SK-N-SH treated with all-trans-retinoic acid at 6 μM for 48 hours (cell line): ENCODE measurements around the gene SPDL1.

ENCODE experiments used
- ATAC-seq: fragments of 200-7000 bp; cut with Tn5 transposase; 3 replicates; pipeline ENCODE4 v1.9.1; 2020; ENCODE audit warnings: mild to moderate bottlenecking, moderate library complexity
- BACH2 ChIP-seq: fragments of 250-450 bp; sonication (Bioruptor Pico); IDR thresholded peaks from 2 replicates; pipeline ENCODE4 v1.9.0; 2021; ENCODE audit warnings: mild to moderate bottlenecking, borderline replicate concordance
- CREB5 ChIP-seq: fragments of 250-450 bp; sonication (Bioruptor Pico); IDR thresholded peaks from 2 replicates; pipeline ENCODE4 v1.5.1; 2020; ENCODE audit warnings: low read depth, mild to moderate bottlenecking, moderate library complexity
- CSDC2 ChIP-seq: fragments of 250-450 bp; sonication (Bioruptor Pico); IDR thresholded peaks from 2 replicates; pipeline ENCODE4 v1.5.0; 2020; ENCODE audit warnings: mild to moderate bottlenecking, moderate library complexity
- ESRRG ChIP-seq: fragments of 250-450 bp; sonication (Bioruptor Pico); IDR thresholded peaks from 2 replicates; pipeline ENCODE4 v1.6.1; 2021; ENCODE audit warnings: mild to moderate bottlenecking
- GLIS3 ChIP-seq: fragments of 250-450 bp; sonication (Bioruptor Pico); IDR thresholded peaks from 2 replicates; pipeline ENCODE4 v1.5.0; 2020; ENCODE audit warnings: mild to moderate bottlenecking, moderate library complexity
- ISL1 ChIP-seq: fragments of 250-450 bp; sonication (Bioruptor Pico); IDR thresholded peaks from 2 replicates; pipeline ENCODE4 v2.1.2; 2022; ENCODE audit warnings: mild to moderate bottlenecking, moderate library complexity
- OSR1 ChIP-seq: fragments of 250-450 bp; sonication (Bioruptor Pico); IDR thresholded peaks from 2 replicates; pipeline ENCODE4 v1.8.0; 2022; ENCODE audit warnings: moderate library complexity, mild to moderate bottlenecking, inconsistent platforms
- PATZ1 ChIP-seq: fragments of 250-450 bp; sonication (Bioruptor Pico); IDR thresholded peaks from 2 replicates; pipeline ENCODE4 v1.8.0; 2020; ENCODE audit warnings: mild to moderate bottlenecking, moderate library complexity, borderline replicate concordance
- PPARA ChIP-seq: fragments of 250-450 bp; sonication (Bioruptor Pico); IDR thresholded peaks from 2 replicates; pipeline ENCODE4 v1.5.0; 2020; ENCODE audit warnings: mild to moderate bottlenecking, borderline replicate concordance
- SNAI2 ChIP-seq: fragments of 250-450 bp; sonication (Bioruptor Pico); IDR thresholded peaks from 2 replicates; pipeline ENCODE4 v1.5.0; 2020; ENCODE audit warnings: mild to moderate bottlenecking, moderate library complexity
- TCF4 ChIP-seq: fragments of 250-450 bp; sonication (Bioruptor Pico); IDR thresholded peaks from 2 replicates; pipeline ENCODE4 v1.8.0; 2021; ENCODE audit warnings: mild to moderate bottlenecking, moderate library complexity, borderline replicate concordance
- TOX ChIP-seq: fragments of 250-450 bp; sonication (Bioruptor Pico); IDR thresholded peaks from 2 replicates; pipeline ENCODE4 v1.8.0; 2021; ENCODE audit warnings: mild to moderate bottlenecking, moderate library complexity, borderline replicate concordance
- TSHZ2 ChIP-seq: fragments of 250-450 bp; sonication (Bioruptor Pico); IDR thresholded peaks from 2 replicates; pipeline ENCODE4 v1.5.0; 2020; ENCODE audit warnings: mild to moderate bottlenecking, moderate library complexity
- ZC3H10 ChIP-seq: fragments of 250-450 bp; sonication (Bioruptor Pico); IDR thresholded peaks from 2 replicates; pipeline ENCODE4 v1.5.1; 2021; ENCODE audit warnings: mild to moderate bottlenecking, moderate library complexity
- ZFP3 ChIP-seq: fragments of 250-450 bp; sonication (Bioruptor Pico); IDR thresholded peaks from 2 replicates; pipeline ENCODE4 v1.5.0; 2020; ENCODE audit warnings: mild to moderate bottlenecking, moderate library complexity
- ZFP30 ChIP-seq: fragments of 450-650 bp; formaldehyde crosslinking; IDR thresholded peaks from 2 replicates; pipeline ENCODE4 v1.5.0; 2022; ENCODE audit warnings: mild to moderate bottlenecking, moderate library complexity
- ZNF565 ChIP-seq: fragments of 450-650 bp; formaldehyde crosslinking; conservative IDR thresholded peaks from 2 replicates; pipeline ENCODE4 v1.5.0; 2020; ENCODE audit warnings: low read depth, mild to moderate bottlenecking, moderate library complexity
- ZNF70 ChIP-seq: fragments of 450-650 bp; formaldehyde crosslinking; IDR thresholded peaks from 2 replicates; pipeline ENCODE4 v1.5.0; 2020; ENCODE audit warnings: mild to moderate bottlenecking, moderate library complexity
- ZNF8 ChIP-seq: fragments of 450-650 bp; formaldehyde crosslinking; IDR thresholded peaks from 2 replicates; pipeline ENCODE4 v1.5.0; 2020; ENCODE audit warnings: mild to moderate bottlenecking, moderate library complexity
- TF ChIP-seq, protein P1 (sequence below): fragments of 250-450 bp; sonication (Bioruptor Pico); IDR thresholded peaks from 2 replicates; pipeline ENCODE4 v1.8.0; 2021; ENCODE audit warnings: low read depth, mild to moderate bottlenecking, moderate library complexity, borderline replicate concordance

SPDL1 gene

DNA sequence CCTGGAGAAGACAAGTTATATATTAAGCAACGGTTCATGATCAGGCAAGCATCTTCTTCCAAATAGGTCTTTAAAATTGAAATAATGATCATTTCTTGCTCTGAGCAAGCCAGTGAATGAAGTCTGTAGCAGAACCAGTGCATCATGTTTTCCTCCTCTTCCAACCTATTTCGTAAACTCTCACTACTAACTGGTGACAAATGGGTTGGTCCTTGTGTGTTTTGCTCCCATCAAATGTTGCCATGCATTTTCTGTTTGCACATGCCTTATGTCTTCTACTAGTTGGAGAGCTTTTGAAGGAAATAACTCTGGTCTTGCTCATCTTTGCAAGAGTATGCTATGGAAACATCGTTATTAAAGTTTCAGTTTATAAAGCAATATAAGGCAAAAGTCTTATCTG, 37.2 kb upstream of the SPDL1 start:
- ATAC-seq: no peak
- TF ChIP-seq TSHZ2 (no peak), ZFP30 (no peak), PPARA (CRISPR knock-in tag) (no peak), SNAI2 (CRISPR knock-in tag) (no peak), GLIS3 (CRISPR knock-in tag) (no peak), ZFP3 (CRISPR knock-in tag) (no peak), ESRRG (CRISPR knock-in tag) (no peak), CSDC2 (CRISPR knock-in tag) (no peak), OSR1 (CRISPR knock-in tag) (no peak), BACH2 (CRISPR knock-in tag) (no peak)
- TF ChIP-seq, protein P1, sequence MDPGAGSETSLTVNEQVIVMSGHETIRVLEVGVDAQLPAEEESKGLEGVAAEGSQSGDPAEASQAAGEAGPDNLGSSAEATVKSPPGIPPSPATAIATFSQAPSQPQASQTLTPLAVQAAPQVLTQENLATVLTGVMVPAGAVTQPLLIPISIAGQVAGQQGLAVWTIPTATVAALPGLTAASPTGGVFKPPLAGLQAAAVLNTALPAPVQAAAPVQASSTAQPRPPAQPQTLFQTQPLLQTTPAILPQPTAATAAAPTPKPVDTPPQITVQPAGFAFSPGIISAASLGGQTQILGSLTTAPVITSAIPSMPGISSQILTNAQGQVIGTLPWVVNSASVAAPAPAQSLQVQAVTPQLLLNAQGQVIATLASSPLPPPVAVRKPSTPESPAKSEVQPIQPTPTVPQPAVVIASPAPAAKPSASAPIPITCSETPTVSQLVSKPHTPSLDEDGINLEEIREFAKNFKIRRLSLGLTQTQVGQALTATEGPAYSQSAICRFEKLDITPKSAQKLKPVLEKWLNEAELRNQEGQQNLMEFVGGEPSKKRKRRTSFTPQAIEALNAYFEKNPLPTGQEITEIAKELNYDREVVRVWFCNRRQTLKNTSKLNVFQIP (CRISPR knock-in tag): no peak

- TF ChIP-seq CREB5 (no peak), TOX (no peak), TCF4 (CRISPR knock-in tag) (no peak), ZNF70 (no peak), ZFP30 (no peak), GLIS3 (CRISPR knock-in tag) (no peak), PATZ1 (no peak), ZNF565 (CRISPR knock-in tag) (no peak), SNAI2 (CRISPR knock-in tag) (no peak), ESRRG (CRISPR knock-in tag) (no peak), ZFP3 (CRISPR knock-in tag) (no peak), ZC3H10 (CRISPR knock-in tag) (no peak), CSDC2 (CRISPR knock-in tag) (no peak), BACH2 (CRISPR knock-in tag) (no peak), PPARA (CRISPR knock-in tag) (no peak), ZNF8 (CRISPR knock-in tag) (no peak)
- no peak for ATAC-seq
Observed at GRCh38 chr5:169547508-169547907, 36.1 kb upstream of the SPDL1 start.

GRCh38 chr5:169548315-169548714, 35.3 kb upstream of the SPDL1 start:
- ATAC-seq: peak; percentile 96
- TF ChIP-seq SNAI2 (CRISPR knock-in tag): no peak
- no peak for TF ChIP-seq GLIS3 (CRISPR knock-in tag)
- TF ChIP-seq ZNF70: no peak
- no peak for TF ChIP-seq PATZ1
- no peak for TF ChIP-seq CSDC2 (CRISPR knock-in tag)
- TF ChIP-seq ISL1: no peak
- TF ChIP-seq ZC3H10 (CRISPR knock-in tag): no peak
- no peak for TF ChIP-seq ESRRG (CRISPR knock-in tag)
- TF ChIP-seq TSHZ2: no peak
- TF ChIP-seq, protein P1 (CRISPR knock-in tag): no peak
